ENCODE measurements around the gene SYNE2.

- TF ChIP-seq CTCF (IDR thresholded peaks at IDR 0.05 in 4 of 5, conservative IDR thresholded peaks at IDR 0.05 in 1 of 5) = no peak
- no peak for TF ChIP-seq POLR2A (IDR thresholded peaks at IDR 0.05)
Observed at GRCh38 chr14:64208981-64209380, 356.2 kb downstream of the SYNE2 start.
